Left ventricle myocardium superior (tissue), 1 donor: ENCODE results near the gene ATP10D. TPM values are rescaled to one million over a fixed set of nuclear protein-coding genes. Genes with fewer than 3 reads are reported as not detected.
A peak's percentile ranks its signal among the peaks of the same experiment; 100 is the strongest.
"Not testable (repeated sequence)": the region's sequence is repeated elsewhere in the genome, so short reads cannot be mapped to it uniquely, and the experiment has no call there.

Experiments
- ATAC-seq: fragments of 200-7000 bp; cut with Tn5 transposase; one replicate; pipeline ENCODE4 v1.9.1; 2020; ENCODE audit warnings: mild to moderate bottlenecking, moderate library complexity
- DNase-seq: peaks from one replicate; pipeline ENCODE4 v3.0.0-alpha.2; 2020
- intact Hi-C: fragments of 100-400 bp; cut with micrococcal nuclease; formaldehyde crosslinking; loops from one replicate; pipeline ENCODE4 v1.11.0; 2022
- total RNA-seq: library from RNA; stranded (reverse); fragmentation: NEBNext Ultra II Directional; extraction: Animal tissue kit (Norgen Biotek cat#: 25700); gene quantifications from one replicate; pipeline ENCODE4 v1.2.1, GENCODE V29; 2021
- donor health status: DM: no; HTN: yes; CAD: no; lungs with severe emphysema.

Gene ATP10D
- total RNA-seq, 1 donor from 2014 or later: 7.7 TPM

GRCh38 chr4:47531241-47531953 lies 46.3 kb downstream of the ATP10D start:
- DNase-seq (no peak), ATAC-seq (peak; percentile 81)
- intact Hi-C loops: no loop called here

DNA sequence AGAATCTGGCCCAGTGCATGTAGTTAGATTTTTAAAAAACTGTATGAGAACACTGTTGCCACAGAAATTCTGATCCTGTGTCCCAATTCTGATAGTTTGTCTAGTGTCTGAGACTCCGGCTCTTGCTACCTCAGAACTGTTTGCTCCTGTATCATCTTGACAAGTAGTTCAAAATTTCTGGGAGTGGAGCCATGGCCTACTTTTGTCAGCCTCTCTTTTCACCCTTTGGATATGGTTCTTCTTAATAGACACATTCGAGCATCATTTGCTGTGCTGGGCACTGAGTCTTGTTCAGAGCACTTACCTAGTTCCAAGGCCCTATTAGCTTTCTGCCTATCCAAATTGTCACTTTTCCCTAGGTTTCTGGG lies 46.9 kb downstream of the ATP10D start:
- ATAC-seq (peak; percentile 76), DNase-seq (no peak)
- intact Hi-C loops: no loop called here

GRCh38 chr4:47532658-47533057 lies 47.6 kb downstream of the ATP10D start:
- no peak for ATAC-seq
- no peak for DNase-seq
- intact Hi-C loops: no loop called here

- DNase-seq (no peak), ATAC-seq (no peak)
- intact Hi-C loops: no loop called here
Observed at GRCh38 chr4:47533689-47534347, 48.7 kb downstream of the ATP10D start.

- intact Hi-C loops: no loop called here
- ATAC-seq: no peak
- no peak for DNase-seq
Observed at GRCh38 chr4:47534772-47535171, 49.7 kb downstream of the ATP10D start.

- no peak for ATAC-seq
- DNase-seq: no peak
- intact Hi-C loops: no loop called here
Observed at GRCh38 chr4:47535567-47536147, 50.6 kb downstream of the ATP10D start.

DNA sequence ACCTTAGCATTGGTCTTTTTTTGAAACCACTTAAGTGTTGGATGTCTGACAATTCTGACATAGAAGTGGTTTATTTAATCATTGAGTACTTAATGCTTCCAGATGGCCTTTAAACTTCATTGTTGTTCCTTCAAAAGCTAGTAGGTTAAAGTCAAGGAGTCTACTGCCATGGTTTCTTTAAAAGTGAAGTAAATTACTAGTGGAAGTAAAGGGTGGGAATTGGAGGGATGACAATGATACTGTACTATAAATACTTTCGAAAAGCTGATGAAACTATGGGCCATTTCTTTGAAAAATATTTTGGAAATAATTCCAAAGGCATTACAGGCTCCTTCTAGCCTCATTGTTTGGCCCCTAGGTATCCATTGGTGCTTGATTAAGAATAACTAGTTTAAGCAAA lies 51.9 kb downstream of the ATP10D start:
- no peak for DNase-seq
- ATAC-seq: no peak
- intact Hi-C loops: no loop called here

DNA sequence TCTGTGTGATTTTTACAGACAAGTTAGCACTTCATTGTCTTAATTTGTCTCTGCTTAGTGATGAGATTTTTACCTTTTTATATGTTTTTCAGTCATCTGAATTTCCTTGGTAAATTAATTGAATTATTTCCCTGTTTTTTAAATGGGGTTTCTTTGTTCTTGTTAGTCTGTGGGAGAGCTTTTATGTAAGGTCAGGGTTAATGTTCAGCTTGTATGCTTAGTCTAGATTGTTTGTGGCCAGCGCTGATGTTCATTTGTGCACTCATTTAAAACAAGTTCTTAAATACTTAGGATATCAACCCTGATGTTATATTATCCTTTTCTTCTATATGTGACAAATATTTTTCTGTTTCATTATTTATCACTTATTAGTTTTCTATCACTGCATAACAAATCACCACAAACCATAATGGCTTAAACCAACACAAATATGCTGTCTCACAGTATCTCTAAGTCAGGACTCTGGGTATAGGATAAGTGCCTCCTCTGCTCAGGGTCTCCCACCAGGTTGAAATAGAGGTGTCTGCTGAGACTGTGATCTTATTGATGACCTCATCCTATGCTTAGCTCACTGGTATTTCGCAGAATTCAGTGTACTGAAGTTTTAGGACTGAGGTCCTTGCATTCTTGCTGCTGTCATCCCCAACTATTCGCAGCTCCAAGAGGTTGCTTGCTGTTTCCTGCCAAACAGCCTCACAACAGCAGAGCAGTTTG lies 53.2 kb downstream of the ATP10D start:
- DNase-seq (no peak), ATAC-seq (no peak)
- intact Hi-C loops: no loop called here

GRCh38 chr4:47538825-47539154 lies 53.7 kb downstream of the ATP10D start:
- ATAC-seq: no peak

DNA sequence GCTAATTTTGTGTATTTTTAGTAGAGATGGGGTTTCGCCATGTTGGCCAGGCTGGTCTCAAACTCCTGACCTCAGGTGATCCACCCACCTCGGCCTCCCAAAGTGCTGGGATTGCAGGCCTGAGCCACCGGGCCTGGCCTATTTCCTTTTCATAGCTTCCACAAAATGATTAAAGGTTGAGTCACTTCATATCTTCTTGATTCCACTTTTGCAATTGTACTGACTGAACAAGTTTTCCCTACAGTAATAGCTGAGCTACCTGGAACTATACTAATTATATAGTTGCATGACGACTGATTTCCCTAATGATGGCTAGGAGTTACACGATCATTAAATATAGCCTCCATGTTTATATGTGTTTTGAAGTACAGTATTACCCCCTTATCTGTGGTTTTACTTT lies 57.6 kb downstream of the ATP10D start:
- ATAC-seq, DNase-seq, intact Hi-C loops: not testable (repeated sequence)

More at GRCh38 chr4:47538825-47539154, 53.7 kb downstream of the ATP10D start:
- intact Hi-C loops: no loop called here
- DNase-seq: no peak

GRCh38 chr4:47543331-47543730 lies 58.3 kb downstream of the ATP10D start:
- intact Hi-C loops: no loop called here
- DNase-seq: no peak
- ATAC-seq: no peak

DNA sequence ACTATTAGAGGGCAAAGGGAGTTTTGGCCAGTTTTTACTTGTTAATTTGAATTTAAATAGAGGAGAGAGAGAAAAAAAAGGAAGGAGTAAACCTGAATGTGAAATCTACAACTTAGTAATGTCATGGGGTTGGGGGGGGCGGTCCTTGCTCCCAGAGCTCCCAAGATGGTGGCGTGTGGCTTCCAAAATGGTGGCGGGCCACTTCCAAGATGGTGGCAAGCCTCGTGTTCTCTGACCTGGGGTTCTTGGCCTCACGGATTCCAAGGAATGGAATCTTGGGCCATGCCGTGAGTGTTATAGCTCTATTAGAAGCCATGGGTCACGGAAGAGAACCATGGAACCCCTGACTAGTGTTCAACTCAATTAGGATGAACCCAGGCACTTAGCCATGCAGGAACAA lies 65.3 kb downstream of the ATP10D start:
- ATAC-seq, intact Hi-C loops, DNase-seq: not testable (repeated sequence)

GRCh38 chr4:47550899-47551548 lies 65.9 kb downstream of the ATP10D start:
- DNase-seq (no peak), ATAC-seq (no peak)
- intact Hi-C loops: no loop called here

DNA sequence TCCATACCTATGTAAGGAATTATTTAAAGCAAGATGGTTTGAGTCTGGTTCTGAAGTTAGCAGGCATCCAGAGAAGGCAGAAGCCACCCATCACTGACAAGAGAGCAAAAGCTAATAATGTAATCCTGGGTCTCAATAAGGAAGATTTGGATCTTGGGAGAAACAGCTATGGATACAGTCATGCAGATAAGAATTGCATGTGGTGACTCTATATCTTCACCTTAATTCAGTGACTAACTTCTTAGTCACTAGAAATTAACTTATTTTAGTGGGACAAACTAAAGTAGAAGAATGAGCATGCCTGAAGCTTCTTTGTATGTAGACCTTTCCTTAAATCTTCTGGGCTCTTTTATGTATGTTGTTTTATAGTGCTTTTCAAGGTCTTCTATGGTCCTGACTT lies 66.6 kb downstream of the ATP10D start:
- ATAC-seq (no peak), DNase-seq (no peak)
- intact Hi-C loops: no loop called here

DNA sequence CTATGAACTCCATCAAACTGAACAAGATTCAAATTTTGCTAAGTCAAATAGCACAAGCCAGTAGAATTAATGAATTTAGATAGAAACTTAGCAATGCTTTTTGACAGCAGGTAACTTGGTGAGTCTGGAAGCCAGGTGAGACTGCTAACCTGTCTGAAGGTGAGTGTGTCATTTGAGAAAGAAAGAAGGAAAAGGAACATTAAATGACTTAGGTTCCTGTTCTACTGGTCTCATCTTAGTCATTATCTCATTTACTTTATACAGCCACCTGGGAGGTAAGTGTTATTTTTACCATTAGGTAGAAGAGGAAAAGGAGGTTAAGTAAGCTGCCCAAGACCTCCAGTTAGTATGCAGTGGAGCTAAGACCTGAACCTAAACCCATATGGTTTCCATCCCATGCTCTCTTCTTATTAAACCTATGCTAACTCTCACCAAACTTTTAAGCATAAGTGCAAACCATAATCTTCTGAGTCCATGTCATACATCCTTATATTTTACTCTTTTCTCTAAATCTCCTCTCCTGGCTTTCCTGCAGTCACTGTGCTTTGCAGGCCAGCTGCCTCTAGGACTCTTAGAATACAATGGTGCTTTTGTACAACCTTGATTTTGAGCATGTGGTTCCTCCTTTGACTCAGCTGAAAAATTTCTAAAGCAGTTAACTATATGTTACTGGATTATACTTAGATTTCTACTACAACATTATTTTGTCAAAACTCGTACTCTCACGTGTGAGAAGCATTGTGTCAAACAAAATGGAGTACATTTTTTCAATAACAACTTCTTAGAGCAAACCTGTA lies 68.5 kb downstream of the ATP10D start:
- intact Hi-C loops: no loop called here

DNA sequence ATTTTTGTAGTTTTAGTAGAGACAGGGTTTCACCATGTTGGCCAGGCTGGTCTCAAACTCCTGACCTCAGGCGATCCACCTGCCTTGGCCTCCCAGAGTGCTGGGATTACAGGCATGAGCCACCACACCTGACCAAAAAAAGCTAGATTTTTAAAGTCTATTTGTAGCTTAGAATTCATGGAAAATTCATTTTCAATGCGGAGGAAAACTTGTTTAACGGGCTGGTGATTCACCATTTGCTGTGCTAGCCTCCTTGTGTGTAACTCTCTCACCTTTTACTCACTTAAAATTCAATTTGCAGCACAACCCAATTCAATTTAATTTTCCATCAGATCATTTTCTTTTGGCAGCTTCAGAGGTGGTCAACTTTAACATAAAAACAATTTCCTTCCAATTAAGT lies 70.8 kb downstream of the ATP10D start:
- ATAC-seq, intact Hi-C loops, DNase-seq: not testable (repeated sequence)

More for the DNA sequence above, 68.5 kb downstream of the ATP10D start:
- ATAC-seq (no peak), DNase-seq (no peak)

GRCh38 chr4:47557255-47557654 lies 72.2 kb downstream of the ATP10D start:
- DNase-seq (no peak), ATAC-seq (no peak)
- intact Hi-C loops: no loop called here

DNA sequence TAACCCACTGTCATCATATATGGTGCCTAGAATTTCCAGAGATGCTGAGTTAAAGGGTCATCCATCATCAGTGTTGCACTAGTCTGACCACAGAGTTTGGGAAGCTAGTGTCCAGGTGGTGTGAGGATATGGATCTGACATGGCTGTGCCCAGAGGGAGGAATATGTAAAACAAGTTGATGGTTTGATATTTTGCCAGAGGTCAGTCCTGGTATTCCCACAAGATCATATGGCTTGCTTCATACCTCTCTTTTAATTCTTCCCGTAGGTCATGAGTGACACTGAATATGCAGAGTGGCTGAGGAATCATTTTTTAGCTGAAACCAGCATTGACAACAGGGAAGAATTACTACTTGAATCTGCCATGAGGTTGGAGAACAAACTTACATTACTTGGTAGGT lies 75.6 kb downstream of the ATP10D start:
- intact Hi-C loops: loop anchor here (10.0 kb wide), 1 partner anchor 66 kb away; no protein-coding TSS in a partner anchor
- DNase-seq: no peak
- no peak for ATAC-seq

DNA sequence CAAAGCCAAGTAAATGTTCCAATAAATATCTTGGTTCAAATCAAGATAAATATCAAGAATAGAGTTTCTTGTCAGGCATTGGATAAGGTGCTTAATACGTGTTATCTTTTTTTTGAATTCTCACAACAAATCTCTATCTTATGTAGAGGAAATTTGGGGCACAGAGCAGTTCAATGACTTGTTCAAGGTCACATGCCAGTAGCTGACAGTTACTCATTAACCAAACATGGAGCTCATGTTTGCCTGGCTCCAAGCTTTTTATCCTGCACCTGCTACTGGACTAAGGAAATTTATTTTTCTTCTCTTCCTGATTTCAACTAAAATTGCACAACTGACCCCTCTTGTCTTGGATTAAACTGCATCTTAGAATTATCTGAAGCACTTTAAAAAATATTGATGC lies 76.3 kb downstream of the ATP10D start:
- no peak for DNase-seq
- intact Hi-C loops: loop anchor here (10.0 kb wide), 1 partner anchor 67 kb away; no protein-coding TSS in a partner anchor
- ATAC-seq: no peak
